ENCODE data around the gene TPCN2. TPM values are rescaled to one million over a fixed set of nuclear protein-coding genes. Genes with fewer than 3 reads are reported as not detected.

The TPCN2 gene
- 4.9 and 10.9 TPM in 2 replicates for total RNA-seq

GRCh38 chr11:69048694-69049489 is at the start of gene TPCN2:
TSS of gene TPCN2 (plus strand) at chr11:69048932. CDS start at chr11:69048998, 66 bp downstream.

DNA sequence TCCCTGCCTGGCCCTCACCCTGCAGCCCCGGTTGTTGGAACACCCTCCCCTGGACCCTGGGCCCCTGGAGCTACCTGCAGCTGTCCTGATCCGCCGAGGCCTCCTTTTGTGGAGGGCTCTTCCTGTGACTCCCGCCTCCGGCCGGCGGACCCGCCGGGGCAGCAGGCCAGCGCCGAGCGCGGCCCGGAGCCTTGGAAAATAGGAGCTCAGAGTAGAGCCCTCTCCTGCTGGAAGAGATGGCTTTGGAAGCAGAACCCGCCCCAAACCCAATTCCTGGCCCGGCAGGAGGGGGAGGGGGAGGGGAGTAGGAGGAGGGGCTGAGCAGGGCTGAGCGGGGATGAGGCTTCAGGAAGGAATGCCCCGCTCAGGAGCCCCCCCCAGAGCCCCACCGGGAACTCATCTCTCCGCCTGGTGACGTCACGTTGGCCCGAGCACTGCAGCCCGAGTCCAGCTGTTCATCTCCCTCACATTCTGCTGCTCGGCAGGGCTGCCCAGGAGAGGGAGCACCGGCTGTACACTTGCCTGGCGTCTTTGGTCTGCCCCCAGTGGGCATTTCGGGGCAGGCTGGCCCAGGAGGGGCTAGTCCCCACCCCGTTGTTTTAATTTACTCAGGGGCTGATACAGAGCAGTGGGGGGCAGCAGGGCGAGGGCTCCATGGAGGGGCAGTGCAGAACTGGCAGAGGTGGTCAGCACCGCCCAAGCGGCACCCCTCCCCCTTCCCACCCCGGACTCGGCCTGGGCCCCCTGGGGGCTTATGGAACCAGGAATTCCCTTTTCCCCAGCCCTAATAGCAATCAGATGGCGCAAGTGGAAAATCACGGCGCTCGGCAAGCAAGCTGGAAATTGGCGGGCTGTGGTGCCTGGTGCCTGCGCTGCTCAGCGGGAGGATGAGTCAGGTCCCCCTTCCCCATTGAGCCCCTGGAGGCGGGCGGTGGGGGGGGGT is 35.5 kb upstream of the TPCN2 start, which contains the start of gene MRGPRF:
Gene MRGPRF (minus strand): TSS at position 238 of the 943 bp plus-strand sequence. CDS start 3,345 bp downstream, outside the sequence.

DNA sequence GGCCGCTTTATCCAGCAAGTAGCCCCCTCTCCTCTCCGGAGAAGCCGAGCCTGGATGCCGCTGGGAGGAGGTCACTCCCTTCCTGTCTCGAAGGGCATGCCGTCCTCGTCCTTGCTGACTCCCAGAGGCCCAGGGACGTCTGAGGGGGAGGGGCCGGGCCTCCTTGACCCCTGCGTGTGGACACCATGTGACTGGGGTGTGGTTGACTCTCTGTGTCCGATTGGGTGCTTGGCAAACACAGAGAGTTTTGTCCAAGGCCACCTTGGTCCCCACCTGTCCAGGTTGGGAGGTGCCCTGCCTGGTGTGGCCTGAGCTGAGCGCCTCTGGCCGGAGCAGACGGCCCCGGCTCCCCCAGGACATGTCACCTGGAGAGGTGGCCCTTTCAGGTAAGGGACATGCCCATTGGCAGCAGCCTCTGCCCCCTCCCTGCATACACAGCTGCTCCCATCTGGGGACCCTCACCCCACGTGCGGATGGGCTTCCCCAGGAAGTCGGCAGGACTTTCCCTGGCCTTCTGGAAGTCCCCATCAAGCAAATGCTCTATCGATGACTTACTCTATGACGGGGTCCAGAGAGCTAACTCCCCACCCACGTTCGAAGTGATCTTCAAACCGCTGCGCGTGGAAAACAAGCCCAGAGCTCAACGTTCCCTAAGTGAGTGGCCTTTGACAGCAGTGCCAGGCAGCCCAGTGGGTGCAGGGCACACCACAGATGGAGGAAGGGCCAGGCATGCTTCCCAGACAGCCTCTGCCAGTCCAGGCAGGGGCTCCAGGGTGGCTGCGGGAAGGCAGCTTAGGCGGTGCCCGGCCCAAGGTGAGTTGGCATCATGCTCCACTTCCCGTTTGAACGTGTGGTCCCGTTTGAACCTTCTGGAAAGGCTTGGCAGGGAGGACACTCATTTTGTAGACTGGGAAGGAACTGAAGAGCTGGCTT is 106.8 kb downstream of the TPCN2 start, which contains the start of gene SMIM38:
Gene SMIM38 (plus strand): TSS at position 634 of the 933 bp plus-strand sequence. CDS start 1,912 bp downstream, outside the sequence.

Other genes with a start within 250 kb of the TPCN2 start
- gene CPT1A, start 207.0 kb upstream of the TPCN2 start, total RNA-seq = 4.9 and 20.8 TPM in 2 replicates
- 52.5 and 63.7 TPM in 2 replicates for gene MRPL21, start 145.1 kb upstream of the TPCN2 start, total RNA-seq
- 7.6 and 13.6 TPM in 2 replicates for gene IGHMBP2, start 145.0 kb upstream of the TPCN2 start, total RNA-seq
- not detected in 2 replicates for gene MRGPRD, start 67.9 kb upstream of the TPCN2 start, total RNA-seq
- gene MRGPRF, start 35.7 kb upstream of the TPCN2 start, total RNA-seq = 25.2 and 29.9 TPM in 2 replicates
- gene SMIM38, start 107.0 kb downstream of the TPCN2 start, total RNA-seq = 0.13 and 0.32 TPM in 2 replicates
- gene MYEOV, start 245.2 kb downstream of the TPCN2 start, total RNA-seq = 1.0 and 3.9 TPM in 2 replicates